Activated CD4-positive, alpha-beta T cell treated with anti-CD3 and anti-CD28 coated beads, Interleukin-2, amount 50 U/mL, for 48 hours (primary cell): ENCODE measurements around the gene GTPBP3.
"Not testable (repeated sequence)": the region's sequence is repeated elsewhere in the genome, so short reads cannot be mapped to it uniquely, and the experiment has no call there.

Experiments used
- DNase-seq, 2 experiments: peaks; one replicate each; pipeline ENCODE4 v3.0.0-alpha.2; 2020

GTPBP3 gene

DNA sequence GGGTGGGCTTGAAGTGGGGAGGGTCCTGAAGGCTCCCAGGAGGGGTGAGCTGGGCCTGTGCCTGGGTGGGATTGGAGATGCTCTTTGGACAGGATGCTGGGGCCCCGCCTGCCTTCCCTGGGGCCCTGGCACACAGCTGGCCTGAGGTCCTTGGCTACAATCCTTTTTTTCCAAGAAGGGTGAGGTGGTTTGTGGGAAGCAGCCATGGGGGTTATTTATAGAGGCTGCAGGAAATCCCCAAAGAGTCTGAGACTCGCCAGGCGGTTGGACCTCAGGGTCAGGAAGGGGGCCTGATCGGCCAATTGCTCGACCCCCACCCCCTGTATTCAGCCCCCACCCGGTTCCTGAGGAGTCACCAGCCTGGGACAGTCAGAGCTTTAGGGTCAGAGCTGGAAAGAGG, 10.0 kb downstream of the GTPBP3 start:
- DNase-seq = no peak

DNA sequence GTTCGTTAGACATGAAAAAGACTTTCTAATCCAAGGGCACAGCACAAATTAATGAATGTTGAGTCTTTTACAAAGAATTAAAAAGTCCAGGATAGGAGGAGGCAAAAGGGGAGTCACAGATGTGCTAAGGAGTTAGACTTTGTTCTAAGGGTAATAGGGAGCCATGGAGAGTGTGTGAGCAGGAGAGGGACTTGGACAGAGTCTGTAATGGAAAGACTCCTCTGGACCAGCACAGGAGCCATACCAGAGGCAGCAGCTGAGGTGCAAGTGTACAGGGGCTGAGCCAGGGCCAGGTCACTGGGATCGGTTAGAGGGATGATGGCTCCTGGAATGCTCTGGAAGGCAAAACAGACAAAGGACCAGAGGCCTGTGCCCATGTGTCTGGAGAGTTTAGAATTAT, 10.5 kb downstream of the GTPBP3 start:
- no peak for DNase-seq

GRCh38 chr19:17348700-17349099, 11.3 kb downstream of the GTPBP3 start:
- DNase-seq = no peak

DNA sequence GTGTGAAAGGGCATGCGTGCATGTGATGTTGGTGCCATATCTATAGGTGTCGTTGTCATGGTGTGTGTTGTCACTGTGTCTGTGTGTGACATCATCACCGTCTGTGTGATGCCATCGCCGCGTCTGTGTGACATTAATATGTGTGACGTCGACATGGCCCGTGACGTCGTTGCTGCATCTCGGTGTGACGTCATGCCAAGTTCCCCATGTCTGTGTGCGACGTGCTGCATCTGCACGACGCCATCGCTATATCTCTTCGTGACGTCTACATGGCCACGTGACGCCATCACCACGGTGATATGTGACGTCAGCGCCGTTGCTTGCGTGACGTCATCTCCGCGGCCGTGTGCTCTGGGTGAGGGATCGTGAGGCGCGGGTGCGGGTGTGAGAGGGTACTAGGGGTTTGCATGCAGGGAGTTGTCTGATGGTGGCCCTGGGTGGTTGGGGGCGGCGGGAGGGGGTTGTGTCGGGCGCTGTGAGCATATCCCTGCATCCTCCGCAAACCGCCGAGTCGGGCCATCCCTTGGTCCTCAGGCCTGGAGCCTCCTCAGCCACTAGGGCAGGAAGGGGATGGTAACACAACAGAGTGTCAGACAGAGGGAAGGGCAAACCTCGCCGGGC, 14.6 kb downstream of the GTPBP3 start:
- DNase-seq = no peak

DNA sequence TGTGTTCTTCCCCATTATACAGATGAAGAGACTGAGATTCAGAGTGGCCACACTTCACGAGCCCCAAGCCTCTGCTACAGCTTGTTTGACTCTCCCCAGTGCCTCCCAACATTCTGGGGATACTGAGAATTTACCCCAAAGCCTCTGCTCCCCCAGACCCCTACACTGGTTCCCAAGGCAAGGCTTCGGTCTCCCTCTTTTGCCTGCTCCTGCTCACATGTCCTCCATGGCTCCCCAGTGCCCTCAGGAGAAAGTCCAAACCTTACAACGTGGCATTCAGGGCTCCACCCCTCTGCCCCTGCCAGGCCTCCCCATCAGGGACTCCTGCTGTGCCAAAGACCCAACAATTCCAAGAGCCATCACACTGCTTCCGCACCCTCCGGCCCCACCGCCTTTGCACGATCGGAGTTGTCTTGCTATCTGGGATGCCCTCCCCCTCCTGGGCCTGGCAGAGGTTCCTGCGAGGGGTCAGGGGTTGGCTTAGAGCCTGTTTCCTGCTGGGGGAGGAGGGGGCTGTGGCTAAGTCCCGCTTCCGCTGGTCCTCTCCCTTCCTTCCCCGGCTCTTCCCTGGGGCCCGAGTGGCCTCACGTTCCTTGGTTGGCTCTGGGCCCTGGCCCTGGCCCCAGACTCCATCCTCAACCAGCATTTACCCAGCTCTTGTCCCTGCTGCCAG, 15.4 kb downstream of the GTPBP3 start:
- no peak for DNase-seq

- DNase-seq = no peak
Observed at GRCh38 chr19:17353386-17353785, 16.0 kb downstream of the GTPBP3 start.

GRCh38 chr19:17357078-17357666, 19.8 kb downstream of the GTPBP3 start:
- DNase-seq = no peak

GRCh38 chr19:17357724-17358123, 20.4 kb downstream of the GTPBP3 start:
- no peak for DNase-seq

DNA sequence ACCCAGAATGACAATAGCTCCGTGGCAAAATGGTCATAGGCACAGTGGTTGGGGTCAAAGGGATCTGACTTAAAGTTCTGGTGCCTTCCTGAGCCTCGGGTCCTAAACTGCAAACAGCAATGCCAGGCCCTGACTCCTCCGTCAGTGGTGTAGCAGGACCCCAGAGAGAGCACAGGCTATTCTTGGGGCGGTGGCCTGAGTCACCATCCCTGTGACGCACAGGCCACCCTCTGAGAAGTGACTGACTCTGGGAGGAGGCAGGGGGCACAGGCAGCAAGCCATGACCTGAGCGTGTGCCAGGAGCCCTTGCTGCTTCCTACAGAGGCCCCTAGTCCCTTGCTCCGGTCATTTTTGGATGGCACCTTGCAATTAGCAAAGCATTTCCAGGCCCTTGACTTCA, 21.0 kb downstream of the GTPBP3 start:
- DNase-seq = no peak

- DNase-seq = no peak
Observed at GRCh38 chr19:17359905-17360800, 22.8 kb downstream of the GTPBP3 start.

- DNase-seq = not testable (repeated sequence)
Observed at GRCh38 chr19:17363852-17364605, 26.7 kb downstream of the GTPBP3 start.

GRCh38 chr19:17365361-17365760, 28.0 kb downstream of the GTPBP3 start:
- no peak for DNase-seq

GRCh38 chr19:17370026-17370587, 32.8 kb downstream of the GTPBP3 start:
- no peak for DNase-seq

GRCh38 chr19:17376935-17377600, 39.7 kb downstream of the GTPBP3 start, which contains the start of gene PLVAP:
PLVAP (minus strand) TSS chr19:17377342; CDS start chr19:17377288, 54 bp downstream.
- no peak for DNase-seq

DNA sequence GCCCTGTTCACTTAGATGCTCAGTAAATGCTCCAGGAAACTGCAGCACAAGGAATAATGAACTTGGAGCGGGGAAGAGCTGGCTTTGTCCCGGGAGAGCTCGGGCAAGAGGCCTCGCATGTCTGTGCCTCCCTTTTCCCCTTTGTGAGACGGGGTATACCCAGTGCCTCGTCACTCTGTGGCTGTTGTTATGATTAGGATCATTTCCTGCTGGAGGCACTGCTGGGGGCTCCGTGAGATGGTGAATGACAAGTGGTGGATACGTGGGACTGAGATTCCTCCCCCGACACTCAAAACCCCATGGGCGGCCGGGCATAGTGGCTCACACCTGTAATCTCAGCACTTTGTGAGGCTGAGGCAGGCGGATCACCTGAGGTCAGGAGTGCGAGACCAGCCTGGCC, 40.9 kb downstream of the GTPBP3 start:
- DNase-seq = no peak

DNA sequence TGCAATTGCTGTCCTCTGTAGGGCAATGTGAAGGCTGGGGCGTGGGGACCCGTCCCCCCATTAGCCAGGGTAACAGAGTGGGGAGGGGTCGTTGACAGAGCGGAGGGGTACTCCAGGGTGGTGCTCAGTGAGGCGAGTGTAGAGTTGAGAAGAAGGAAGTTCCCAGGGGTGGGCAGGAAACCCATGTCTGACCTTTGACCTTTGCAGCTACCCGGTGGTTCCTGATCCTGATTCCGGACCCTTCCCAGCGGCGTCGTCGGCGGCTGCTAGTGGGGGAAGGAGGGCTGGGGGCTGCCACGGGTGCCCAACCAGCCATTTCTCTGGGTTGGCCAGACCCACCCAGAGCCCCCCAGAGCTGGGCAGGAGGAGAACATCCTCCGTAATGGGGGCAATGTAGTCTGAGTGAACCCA, 41.9 kb downstream of the GTPBP3 start:
- DNase-seq = no peak

- no peak for DNase-seq
Observed at GRCh38 chr19:17380426-17381138, 43.2 kb downstream of the GTPBP3 start.

DNA sequence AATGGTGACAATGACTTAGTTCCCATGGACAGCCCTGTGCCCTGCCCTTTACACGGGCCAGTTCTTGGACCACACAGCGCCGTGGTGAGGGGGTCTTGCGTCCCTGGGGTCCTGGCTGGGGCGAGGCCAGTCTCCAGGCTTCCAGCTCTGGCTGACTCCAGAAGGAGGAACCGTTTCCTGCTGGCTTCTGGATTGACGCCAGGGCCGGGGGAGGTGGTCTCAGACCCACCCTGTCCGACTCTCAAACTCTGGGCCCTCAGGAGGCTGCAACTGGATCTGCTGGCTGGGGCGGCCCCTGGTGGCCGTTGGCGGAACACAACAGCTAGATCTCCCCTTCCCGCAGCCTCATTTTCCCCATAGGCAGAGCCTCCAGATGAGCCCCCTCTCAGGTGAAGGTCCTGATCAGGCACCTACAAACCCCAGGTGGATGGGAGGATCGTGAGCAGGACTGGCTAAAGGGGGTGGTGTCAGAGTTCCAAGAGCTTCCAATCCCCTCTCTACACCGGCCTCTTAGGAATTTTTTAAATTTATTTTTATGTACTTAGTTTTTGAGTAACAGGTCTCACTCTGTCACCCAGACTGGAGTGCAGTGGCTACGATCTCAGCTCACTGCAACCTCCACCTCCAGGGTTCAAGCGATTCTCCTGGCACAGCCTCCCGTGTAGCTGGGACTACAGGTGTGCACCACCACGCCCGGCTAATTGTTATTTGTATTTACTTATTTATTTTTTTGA, 48.7 kb downstream of the GTPBP3 start:
- peak; percentile 75 to 76 for DNase-seq

GRCh38 chr19:17389288-17389687, 51.9 kb downstream of the GTPBP3 start:
- no peak for DNase-seq
